ENCODE data around the gene EXOC3L1.

- no peak for TF ChIP-seq POLR2A (IDR thresholded peaks at IDR 0.05; ENCODE audit: low read depth, low read length)
- no peak for TF ChIP-seq TAF1 (IDR thresholded peaks at IDR 0.05; ENCODE audit: low read depth, low read length)
- no peak for TF ChIP-seq POLR2AphosphoS5 (IDR thresholded peaks at IDR 0.05; ENCODE audit: low read depth, low read length)
- TF ChIP-seq POU2F2 (IDR thresholded peaks at IDR 0.05; ENCODE audit: low read depth, low read length) = no peak
These were observed 48.3 kb upstream of the EXOC3L1 start for GRCh38 chr16:67238278-67238575.
